Measurements from ENCODE around the gene NR2F2.

NR2F2 gene

GRCh38 chr15:96349034-96349856 is 18.7 kb downstream of the NR2F2 start:
- TF ChIP-seq CTCF (IDR thresholded peaks at IDR 0.05; ENCODE audit: borderline replicate concordance, insufficient read depth, low read depth, low read length): no peak
- H3K4me3 ChIP-seq (ENCODE audit: low read depth, low read length): no peak overlapping the region

GRCh38 chr15:96349857-96350720 is 19.6 kb downstream of the NR2F2 start:
- no peak overlapping the region for H3K4me3 ChIP-seq (ENCODE audit: low read depth, low read length)
- no peak for TF ChIP-seq CTCF (IDR thresholded peaks at IDR 0.05; ENCODE audit: borderline replicate concordance, insufficient read depth, low read depth, low read length)

GRCh38 chr15:96350934-96351724 is 20.6 kb downstream of the NR2F2 start:
- no peak overlapping the region for H3K4me3 ChIP-seq (ENCODE audit: low read depth, low read length)
- no peak for TF ChIP-seq CTCF (IDR thresholded peaks at IDR 0.05; ENCODE audit: borderline replicate concordance, insufficient read depth, low read depth, low read length)

GRCh38 chr15:96351761-96352603 is 21.5 kb downstream of the NR2F2 start:
- TF ChIP-seq CTCF (IDR thresholded peaks at IDR 0.05; ENCODE audit: borderline replicate concordance, insufficient read depth, low read depth, low read length): no peak
- H3K4me3 ChIP-seq (ENCODE audit: low read depth, low read length): no peak overlapping the region

- TF ChIP-seq CTCF (IDR thresholded peaks at IDR 0.05; ENCODE audit: borderline replicate concordance, insufficient read depth, low read depth, low read length): no peak
- no peak overlapping the region for H3K4me3 ChIP-seq (ENCODE audit: low read depth, low read length)
These were observed 22.3 kb downstream of the NR2F2 start for GRCh38 chr15:96352604-96353405.
